Measurements from ENCODE around the gene TIAL1. TPM values are rescaled to one million over a fixed set of nuclear protein-coding genes. Genes with fewer than 3 reads are reported as not detected.

TIAL1 gene
- total and polyA plus RNA-seq, 2 donors (not counting 3 experiments of a cell fraction or from before 2014, with no cell fraction given): 57.7 to 150 TPM

GRCh38 chr10:119541459-119542356 lies 55.1 kb downstream of the TIAL1 start:
- Histone ChIP-seq H3K9ac (replicated peaks; ENCODE audit: extremely low read depth, insufficient read depth, low read length) (no peak overlapping the region), H3K79me2 (ENCODE audit: control insufficient read depth, insufficient read depth, low read length) (no peaks in the 10 kb centered on the region), H4K20me1 (replicated peaks; ENCODE audit: control insufficient read depth, extremely low read depth, insufficient read depth, low read length) (no peaks in the 10 kb centered on the region), H3K4me1 (ENCODE audit: control insufficient read depth, extremely low read depth, insufficient read depth, low read length) (peaks cover 6% of the 10 kb centered on the region), H3K36me3 (ENCODE audit: control insufficient read depth in 2 of 2, extremely low read depth in 1 of 2, insufficient read depth in 2 of 2, low read length in 2 of 2) (no peaks in the 10 kb centered on the region), H3K4me2 (ENCODE audit: insufficient read depth, low read length) (peak overlapping the region; percentile 37), H3K27ac (ENCODE audit: insufficient read depth, low read depth, low read length) (no peak overlapping the region), H2AFZ (ENCODE audit: low read depth, low read length) (peak overlapping the region; percentile 78), H3K27me3 (ENCODE audit: control insufficient read depth in 2 of 2, insufficient read depth in 2 of 2, low read length in 2 of 2) (no peaks in the 10 kb centered on the region), H3K9me1 (replicated peaks; ENCODE audit: control insufficient read depth, extremely low read depth, insufficient read depth, low read length) (no peaks in the 10 kb centered on the region), H3K9me3 (replicated peaks; ENCODE audit: control insufficient read depth, insufficient read depth, low read length) (no peaks in the 10 kb centered on the region), H3K4me3 (replicated peaks in 1 of 3; ENCODE audit: insufficient read depth in 1 of 3, low read depth in 1 of 3, low read length in 3 of 3) (peak overlapping the region; percentile 65 to 81 (median 67))
- TF ChIP-seq POLR2A (IDR thresholded peaks at IDR 0.05; ENCODE audit: low read depth, low read length) (no peak), CTCF (IDR thresholded peaks at IDR 0.05; ENCODE audit: extremely low read depth in 1 of 2, insufficient read depth in 1 of 2, low read depth in 1 of 2, low read length in 2 of 2) (no peak), MYC (IDR thresholded peaks at IDR 0.05; ENCODE audit: low read depth, low read length) (no peak), FOS (IDR thresholded peaks at IDR 0.05; ENCODE audit: borderline replicate concordance, insufficient read depth, low read length) (no peak), JUN (IDR thresholded peaks at IDR 0.05; ENCODE audit: borderline replicate concordance, insufficient read depth, insufficient read length, low read depth) (no peak), EZH2 (IDR thresholded peaks at IDR 0.05; ENCODE audit: borderline replicate concordance, low read depth, low read length, severe bottlenecking) (no peak), MAX (IDR thresholded peaks at IDR 0.05; ENCODE audit: insufficient read depth, insufficient read length) (no peak), GATA2 (IDR thresholded peaks at IDR 0.05; ENCODE audit: insufficient read depth, insufficient read length, low read depth, low read length) (no peak), POLR2AphosphoS5 (IDR thresholded peaks at IDR 0.05; ENCODE audit: insufficient read depth, low read depth, low read length) (no peak)
- CTCF ChIA-PET: interaction anchor here (0.6 to 3.9 kb wide), 25 partner anchors 9 to 462 kb away, joined by 3 to 69 read pairs (median 5); partner anchors contain the start of genes BAG3, DENND10, GRK5 and INPP5F
- TSS peak; percentile 21 for BruUV-seq (replicated peaks)
- dilution Hi-C loops (cut with MboI; ENCODE audit: extremely low pct_ligation_motif_present, low sequenced_read_pairs): no loop called here
- POLR2A ChIA-PET: interaction anchor here (0.9 kb wide), 1 partner anchor 184 kb away, joined by 3 read pairs; the partner anchor contains the start of gene INPP5F
- FAIRE-seq: no peak
- intact Hi-C loops (cut with micrococcal nuclease): loop anchor here (5.0 kb wide), 1 partner anchor 94 kb away; no protein-coding TSS in a partner anchor
- no peak for DNase-seq (ENCODE audit: low read depth, low spot score)

Measured in endothelial cell of umbilical vein (primary cell).